Epithelial cell of proximal tubule (primary cell): ENCODE measurements around the gene MAPK8. TPM values are rescaled to one million over a fixed set of nuclear protein-coding genes. Genes with fewer than 3 reads are reported as not detected.

Experiments used
- DNase-seq: peaks from one replicate; pipeline ENCODE4 v3.0.0-alpha.2; 2011; ENCODE audit warnings: low read depth
- H3K4me3 ChIP-seq: 2 replicates; pipeline ENCODE4 v1.5.1; 2011; ENCODE audit warnings: low read depth, mild to moderate bottlenecking, low read length
- total RNA-seq: library from RNA; depleted of rRNA; stranded (reverse); fragments of >200 nt; gene quantifications from 2 replicates; pipeline ENCODE4 v1.2.3, GENCODE V29; 2015
- TF ChIP-seq, protein P1 (sequence below): conservative IDR thresholded peaks from 2 replicates; pipeline ENCODE4 v1.5.1; 2012; ENCODE audit warnings: low read depth, mild to moderate bottlenecking, low read length

MAPK8 gene
- total RNA-seq, 1 donor from 2014 or later = 59.4 TPM

DNA sequence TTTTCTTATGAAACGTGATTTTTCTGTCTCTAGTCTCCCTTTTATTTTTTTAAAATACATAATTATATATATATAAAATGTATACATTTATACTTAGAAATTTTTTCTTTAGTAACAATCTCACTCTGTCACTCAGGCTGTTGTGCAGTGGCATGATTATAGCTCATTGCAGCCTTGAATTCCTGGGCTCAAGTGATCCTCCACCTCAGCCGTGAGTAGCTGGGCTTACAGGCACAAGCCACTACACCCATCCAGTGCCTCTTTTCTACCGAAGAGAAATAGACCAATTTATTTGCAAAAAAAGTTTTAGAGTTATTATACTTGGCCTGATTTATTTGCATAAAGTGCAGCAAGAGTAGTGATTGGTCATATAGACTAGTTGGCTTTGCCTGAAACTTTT, 72.2 kb downstream of the MAPK8 start:
- H3K4me3 ChIP-seq = no peak overlapping the region
- no peak for DNase-seq
- TF ChIP-seq, protein P1, sequence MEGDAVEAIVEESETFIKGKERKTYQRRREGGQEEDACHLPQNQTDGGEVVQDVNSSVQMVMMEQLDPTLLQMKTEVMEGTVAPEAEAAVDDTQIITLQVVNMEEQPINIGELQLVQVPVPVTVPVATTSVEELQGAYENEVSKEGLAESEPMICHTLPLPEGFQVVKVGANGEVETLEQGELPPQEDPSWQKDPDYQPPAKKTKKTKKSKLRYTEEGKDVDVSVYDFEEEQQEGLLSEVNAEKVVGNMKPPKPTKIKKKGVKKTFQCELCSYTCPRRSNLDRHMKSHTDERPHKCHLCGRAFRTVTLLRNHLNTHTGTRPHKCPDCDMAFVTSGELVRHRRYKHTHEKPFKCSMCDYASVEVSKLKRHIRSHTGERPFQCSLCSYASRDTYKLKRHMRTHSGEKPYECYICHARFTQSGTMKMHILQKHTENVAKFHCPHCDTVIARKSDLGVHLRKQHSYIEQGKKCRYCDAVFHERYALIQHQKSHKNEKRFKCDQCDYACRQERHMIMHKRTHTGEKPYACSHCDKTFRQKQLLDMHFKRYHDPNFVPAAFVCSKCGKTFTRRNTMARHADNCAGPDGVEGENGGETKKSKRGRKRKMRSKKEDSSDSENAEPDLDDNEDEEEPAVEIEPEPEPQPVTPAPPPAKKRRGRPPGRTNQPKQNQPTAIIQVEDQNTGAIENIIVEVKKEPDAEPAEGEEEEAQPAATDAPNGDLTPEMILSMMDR = no peak

DNA sequence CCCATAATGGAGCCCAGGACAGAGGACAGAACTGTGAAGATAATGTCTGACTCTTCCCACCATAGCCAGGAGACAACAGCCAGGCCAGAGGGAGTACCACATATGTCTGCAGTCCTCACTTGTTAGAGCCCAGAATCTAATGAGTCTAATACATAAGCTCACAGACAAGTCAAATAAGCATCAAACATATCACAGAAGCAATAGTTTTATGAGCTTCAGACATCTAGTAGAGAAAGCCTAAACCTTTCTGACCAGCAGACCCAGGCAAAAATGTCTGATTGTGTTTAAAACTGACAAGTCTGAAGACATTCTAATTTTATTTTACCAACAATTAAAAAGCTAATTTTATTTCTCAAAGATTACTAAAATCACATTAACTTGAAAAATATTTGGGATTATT, 75.5 kb downstream of the MAPK8 start:
- no peak overlapping the region for H3K4me3 ChIP-seq
- DNase-seq = no peak
- TF ChIP-seq, protein P1 = no peak

DNA sequence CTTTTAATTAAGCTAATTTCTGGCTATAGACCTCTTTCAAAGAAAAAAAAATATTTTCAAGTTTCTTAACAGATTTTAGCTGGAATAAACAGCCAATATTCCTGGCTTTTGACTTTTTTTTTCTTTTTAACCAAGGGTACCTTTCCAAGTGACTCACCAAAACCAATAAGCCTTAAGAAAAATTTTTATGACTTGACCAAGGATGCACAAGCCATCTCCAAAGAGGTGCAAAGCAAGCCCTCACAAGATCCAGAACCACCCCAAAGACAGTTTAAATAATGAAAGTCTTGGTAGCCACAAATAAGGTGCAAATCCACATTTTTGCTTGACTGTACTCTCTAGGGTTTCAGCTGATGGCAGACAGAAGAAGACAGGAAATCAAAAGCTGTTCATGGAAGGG, 76.5 kb downstream of the MAPK8 start:
- TF ChIP-seq, protein P1 = no peak
- H3K4me3 ChIP-seq = no peak overlapping the region
- DNase-seq = no peak

DNA sequence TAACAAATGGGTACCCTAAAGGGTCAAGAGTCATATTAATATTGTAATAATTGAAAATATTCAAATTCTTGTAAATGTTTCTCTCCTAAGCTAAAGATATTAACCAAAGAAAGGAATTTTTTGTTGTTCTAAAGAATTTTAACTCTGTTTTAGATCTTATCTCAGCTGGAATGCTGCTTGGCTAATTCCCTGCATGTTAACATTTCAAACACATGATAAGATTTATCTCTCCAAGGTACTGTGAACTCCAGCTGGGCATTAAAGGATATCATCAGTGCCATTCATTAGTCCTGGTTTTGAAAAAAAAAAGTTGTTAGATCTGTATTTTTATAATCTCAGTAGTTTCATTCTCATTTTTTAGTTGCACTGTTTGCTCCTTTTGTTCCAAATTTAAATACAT, 76.9 kb downstream of the MAPK8 start:
- H3K4me3 ChIP-seq = no peak overlapping the region
- TF ChIP-seq, protein P1 = no peak
- DNase-seq = no peak

DNA sequence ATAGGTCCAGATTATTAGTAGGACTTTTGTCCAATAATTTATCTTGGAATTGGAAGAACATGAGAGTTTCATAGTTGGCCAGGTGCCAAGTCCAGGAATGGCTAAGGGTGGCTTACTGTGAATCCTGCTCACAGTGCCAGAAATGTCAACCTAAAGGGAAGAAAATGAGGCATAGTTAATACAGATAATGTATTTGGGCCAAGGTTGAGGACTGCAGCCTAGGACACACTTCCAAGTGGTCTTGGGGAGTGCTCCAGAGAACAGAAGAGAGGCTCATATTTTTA, 78.2 kb downstream of the MAPK8 start:
- H3K4me3 ChIP-seq = no peak overlapping the region
- DNase-seq = no peak
- TF ChIP-seq, protein P1 = no peak

DNA sequence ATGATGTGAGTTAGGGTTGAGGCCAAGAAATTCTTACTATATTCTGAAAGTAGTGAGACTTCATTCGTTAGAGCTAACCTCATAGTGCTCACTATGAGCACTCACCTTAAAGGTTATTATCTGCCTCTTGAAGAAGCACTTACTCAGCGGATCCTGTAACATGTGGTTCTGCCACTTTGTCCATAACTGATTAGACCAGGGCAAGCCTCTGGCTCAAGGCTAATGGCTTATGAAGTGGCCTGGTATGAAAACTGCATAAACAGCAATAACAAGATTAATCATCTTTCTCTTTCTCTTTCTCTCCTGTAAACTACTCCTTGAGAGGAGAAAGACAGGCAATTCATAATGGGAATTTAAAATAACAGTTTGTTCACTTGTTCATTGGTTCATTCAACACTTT, 82.8 kb downstream of the MAPK8 start:
- TF ChIP-seq, protein P1 = no peak
- DNase-seq = no peak
- H3K4me3 ChIP-seq = no peak overlapping the region

DNA sequence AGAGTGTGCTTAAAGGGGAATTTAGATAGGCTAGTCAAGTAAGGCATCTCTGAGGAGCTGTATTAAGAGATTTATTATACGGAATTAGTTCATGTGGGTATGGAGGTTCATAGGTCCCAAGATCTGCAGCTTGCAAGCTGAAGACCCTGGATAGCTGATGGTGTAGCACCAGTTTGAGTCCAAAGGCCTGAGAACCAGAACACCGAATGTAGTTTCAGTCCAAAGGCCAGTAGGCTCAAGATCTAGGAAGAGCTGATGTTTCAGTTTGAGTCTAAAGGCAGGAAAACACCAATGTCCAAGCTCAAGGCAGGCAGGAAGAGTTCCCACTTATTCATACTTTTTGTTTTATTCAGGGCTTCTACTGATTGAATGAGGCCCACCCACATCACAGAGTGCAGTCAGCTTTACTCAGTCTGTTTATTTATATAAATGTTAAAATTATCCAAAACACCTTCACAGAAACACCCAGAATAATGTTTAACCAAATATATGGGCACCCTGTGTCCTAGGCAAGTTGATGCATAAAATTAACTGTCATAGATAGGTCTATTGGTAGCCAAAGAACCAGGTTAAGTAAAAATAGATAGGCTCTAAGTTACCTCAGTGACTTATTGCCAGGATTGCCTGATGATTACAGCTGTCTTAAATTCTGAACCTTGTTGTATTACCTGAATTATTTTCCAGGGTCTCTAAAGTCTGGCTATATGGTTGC, 83.5 kb downstream of the MAPK8 start:
- no peak for DNase-seq
- TF ChIP-seq, protein P1 = no peak
- H3K4me3 ChIP-seq = no peak overlapping the region
